Measurements from ENCODE around the gene UBA6. TPM values are rescaled to one million over a fixed set of nuclear protein-coding genes. Genes with fewer than 3 reads are reported as not detected.
A peak's percentile ranks its signal among the peaks of the same experiment; 100 is the strongest.
"Not testable (repeated sequence)": the region's sequence is repeated elsewhere in the genome, so short reads cannot be mapped to it uniquely, and the experiment has no call there.

UBA6 gene
- 24.5 TPM for polyA plus RNA-seq (2012; ENCODE audit: low read depth, missing spikeins)

DNA sequence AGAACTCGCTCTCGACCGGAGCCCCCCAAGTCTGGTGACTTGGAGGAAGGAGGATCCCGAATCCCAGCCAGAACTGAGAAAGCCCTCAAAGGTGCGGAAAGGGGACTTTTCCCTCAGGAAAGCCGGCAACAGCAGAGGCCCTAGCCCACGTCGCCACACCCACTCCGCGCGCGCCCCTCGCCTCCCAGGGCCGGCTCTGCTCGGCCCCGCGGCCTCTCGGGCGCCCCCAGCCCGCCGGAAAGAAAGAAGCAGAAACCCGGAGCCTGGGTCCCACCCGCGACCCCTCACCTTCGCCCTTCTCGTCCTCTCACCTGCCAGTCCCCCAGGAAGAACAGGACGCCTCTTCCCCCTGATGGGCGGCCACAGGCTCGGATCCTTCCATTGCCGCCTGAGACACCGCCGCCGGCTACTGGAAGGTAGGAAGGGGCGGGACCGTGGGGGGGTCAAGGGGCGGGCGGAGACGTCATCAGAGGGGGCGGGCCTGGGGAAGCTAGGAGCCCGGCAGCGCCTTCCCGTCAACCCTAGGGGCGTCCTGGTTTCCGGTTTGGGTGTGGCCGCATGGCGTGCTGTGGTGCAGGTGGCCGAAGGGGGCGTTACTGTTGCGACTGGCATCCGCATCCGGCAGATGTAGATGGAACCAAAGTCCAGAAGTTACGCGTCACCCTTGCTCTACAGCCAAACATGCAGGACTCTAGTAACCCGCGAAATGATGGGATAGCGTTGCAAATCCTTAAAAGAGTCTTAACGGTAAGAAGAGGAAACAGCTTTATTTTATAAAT is at the start of gene UBA6:
Gene UBA6, minus strand, starts transcription at position 418 of the 779 bp plus-strand sequence. Its CDS starts 36 bp downstream, at position 382.
- DNase-seq (ENCODE audit: insufficient read length, low spot score) (peak; percentile 81), FAIRE-seq (peak; percentile 100)
- TF ChIP-seq PAX5 (IDR thresholded peaks at IDR 0.05; ENCODE audit: insufficient read depth, low read length, severe bottlenecking) (no peak), TAF1 (IDR thresholded peaks at IDR 0.05; ENCODE audit: low read depth, low read length) (peak; percentile 68), POLR2AphosphoS5 (IDR thresholded peaks at IDR 0.05; ENCODE audit: low read depth, low read length) (peak; percentile 89; the same call in 1 of the 2 replicates), SPI1 (IDR thresholded peaks at IDR 0.05; ENCODE audit: low read depth, low read length) (no peak), POU2F2 (IDR thresholded peaks at IDR 0.05; ENCODE audit: low read depth, low read length) (peak; percentile 51; the same call in 1 of the 2 replicates), POLR2A (IDR thresholded peaks at IDR 0.05; ENCODE audit: low read depth, low read length) (peak; percentile 87)

DNA sequence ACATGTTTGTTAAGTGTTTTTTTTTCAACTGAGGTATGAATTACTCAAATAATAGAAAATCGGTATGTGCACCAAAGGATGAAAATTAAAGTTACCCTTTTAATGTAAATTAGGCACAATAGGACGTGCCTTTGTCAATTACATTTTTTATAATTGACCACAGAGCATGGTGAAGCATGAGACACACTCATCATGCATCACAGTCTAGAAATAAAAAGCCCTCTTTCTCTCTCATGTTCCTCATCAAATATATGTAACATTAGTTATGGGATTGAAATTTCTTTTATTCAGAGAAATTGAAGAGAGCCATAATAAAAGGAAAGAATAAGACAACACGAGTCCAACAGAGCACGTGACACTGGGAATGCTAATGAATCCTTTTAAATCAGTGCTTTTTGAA is 49.7 kb upstream of the UBA6 start:
- no peak for FAIRE-seq
- no peak for TF ChIP-seq SPI1 (IDR thresholded peaks at IDR 0.05; ENCODE audit: low read depth, low read length)
- no peak for TF ChIP-seq PAX5 (IDR thresholded peaks at IDR 0.05; ENCODE audit: insufficient read depth, low read length, severe bottlenecking)
- TF ChIP-seq POLR2AphosphoS5 (IDR thresholded peaks at IDR 0.05; ENCODE audit: low read depth, low read length): no peak
- TF ChIP-seq TAF1 (IDR thresholded peaks at IDR 0.05; ENCODE audit: low read depth, low read length): no peak
- TF ChIP-seq POLR2A (IDR thresholded peaks at IDR 0.05; ENCODE audit: low read depth, low read length): no peak
- TF ChIP-seq POU2F2 (IDR thresholded peaks at IDR 0.05; ENCODE audit: low read depth, low read length): no peak
- no peak for DNase-seq (ENCODE audit: insufficient read length, low spot score)

DNA sequence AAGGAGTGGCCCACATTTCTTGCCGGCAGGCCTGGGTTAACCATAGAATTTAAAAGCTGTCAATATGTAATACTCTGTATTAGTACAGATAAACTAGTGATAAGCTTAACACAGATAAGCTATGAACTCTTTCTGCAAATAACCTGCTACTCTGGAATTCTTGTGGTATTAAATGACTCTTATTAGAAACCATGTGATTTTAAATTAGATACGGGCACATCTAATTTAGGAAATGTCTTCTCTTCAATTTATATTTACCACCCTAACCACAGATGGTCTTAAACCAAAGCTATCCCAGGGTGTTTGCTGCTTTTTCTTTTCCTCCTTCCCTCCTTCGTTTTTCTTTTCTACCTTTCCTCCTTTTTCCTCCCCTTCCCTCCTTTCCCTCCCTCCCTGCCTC is 48.3 kb upstream of the UBA6 start:
- TF ChIP-seq POLR2A (IDR thresholded peaks at IDR 0.05; ENCODE audit: low read depth, low read length) (no peak), POLR2AphosphoS5 (IDR thresholded peaks at IDR 0.05; ENCODE audit: low read depth, low read length) (no peak), POU2F2 (IDR thresholded peaks at IDR 0.05; ENCODE audit: low read depth, low read length) (no peak), TAF1 (IDR thresholded peaks at IDR 0.05; ENCODE audit: low read depth, low read length) (no peak), PAX5 (IDR thresholded peaks at IDR 0.05; ENCODE audit: insufficient read depth, low read length, severe bottlenecking) (no peak), SPI1 (IDR thresholded peaks at IDR 0.05; ENCODE audit: low read depth, low read length) (no peak)
- DNase-seq (ENCODE audit: insufficient read length, low spot score) (no peak), FAIRE-seq (no peak)

DNA sequence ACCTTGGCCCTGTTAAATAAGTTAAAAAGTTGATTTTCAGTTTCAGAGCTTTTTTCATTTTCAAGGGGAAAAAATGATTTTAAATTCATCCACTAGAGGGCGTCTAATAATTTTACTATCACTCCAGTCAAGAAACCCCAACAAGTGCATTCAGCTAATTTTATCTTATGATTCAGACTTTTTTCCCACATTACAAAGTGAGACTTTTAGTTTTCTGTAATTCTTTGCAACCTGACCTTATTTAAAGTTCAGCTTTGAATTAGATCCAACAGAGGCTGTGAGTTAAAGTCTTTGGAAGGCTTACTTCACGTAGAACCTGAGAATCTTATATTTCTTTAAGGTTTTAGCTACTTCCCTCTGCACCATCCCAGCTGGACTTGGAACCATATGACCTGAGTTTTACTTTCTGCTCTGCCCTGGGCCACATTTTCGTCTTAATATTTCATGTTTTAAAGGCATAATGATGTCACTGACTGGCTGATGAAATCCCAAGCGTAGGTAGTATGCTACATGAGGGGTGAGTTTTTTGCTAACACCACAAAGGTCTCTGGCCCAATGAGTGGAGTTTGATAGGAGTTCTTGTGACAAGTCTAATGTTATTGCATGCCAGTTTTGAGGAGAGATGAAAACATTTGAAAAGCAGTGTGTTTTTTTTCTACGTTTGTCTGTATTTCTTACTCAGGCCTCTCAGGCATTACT is 46.0 kb upstream of the UBA6 start:
- no peak for TF ChIP-seq SPI1 (IDR thresholded peaks at IDR 0.05; ENCODE audit: low read depth, low read length)
- TF ChIP-seq PAX5 (IDR thresholded peaks at IDR 0.05; ENCODE audit: insufficient read depth, low read length, severe bottlenecking): no peak
- no peak for TF ChIP-seq TAF1 (IDR thresholded peaks at IDR 0.05; ENCODE audit: low read depth, low read length)
- no peak for TF ChIP-seq POLR2A (IDR thresholded peaks at IDR 0.05; ENCODE audit: low read depth, low read length)
- no peak for TF ChIP-seq POU2F2 (IDR thresholded peaks at IDR 0.05; ENCODE audit: low read depth, low read length)
- DNase-seq (ENCODE audit: insufficient read length, low spot score) (no peak), FAIRE-seq (no peak)

DNA sequence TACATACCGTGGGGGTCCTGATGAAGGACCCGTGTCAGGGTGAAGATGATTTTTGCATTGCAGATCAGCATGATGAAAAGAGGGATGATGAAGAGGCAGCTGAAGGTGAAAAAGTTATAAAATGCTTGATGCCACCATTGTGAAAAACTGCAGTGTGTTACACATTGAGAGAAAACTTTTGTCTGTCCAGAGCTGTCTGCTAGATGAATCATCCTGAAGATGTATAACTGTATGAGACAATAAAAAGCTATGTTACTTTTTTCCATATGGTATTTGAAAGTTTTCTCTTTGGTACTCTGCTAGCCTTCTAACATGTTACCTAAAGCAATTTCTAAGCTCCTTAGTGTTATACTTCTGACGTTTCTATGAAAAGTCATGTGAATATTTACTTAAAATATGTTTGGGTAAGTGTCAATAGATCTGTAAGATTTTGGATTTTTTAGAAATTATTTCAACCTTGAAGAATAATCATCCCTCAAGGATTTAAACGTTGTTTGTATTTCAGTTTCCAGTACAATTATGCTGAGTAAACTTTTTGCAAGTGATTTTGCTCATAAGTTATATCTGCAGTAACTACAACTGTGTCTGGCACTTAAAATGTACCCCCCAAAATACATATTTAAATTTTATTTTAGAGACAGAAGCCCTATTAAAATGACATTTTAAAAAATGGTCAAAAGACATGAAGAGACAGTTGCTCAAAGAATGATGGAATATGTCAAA is 43.8 kb upstream of the UBA6 start:
- FAIRE-seq (peak; percentile 52), DNase-seq (ENCODE audit: insufficient read length, low spot score) (no peak)
- no peak for TF ChIP-seq PAX5 (IDR thresholded peaks at IDR 0.05; ENCODE audit: insufficient read depth, low read length, severe bottlenecking)
- TF ChIP-seq POLR2A (IDR thresholded peaks at IDR 0.05; ENCODE audit: low read depth, low read length): no peak
- no peak for TF ChIP-seq TAF1 (IDR thresholded peaks at IDR 0.05; ENCODE audit: low read depth, low read length)
- no peak for TF ChIP-seq SPI1 (IDR thresholded peaks at IDR 0.05; ENCODE audit: low read depth, low read length)
- no peak for TF ChIP-seq POU2F2 (IDR thresholded peaks at IDR 0.05; ENCODE audit: low read depth, low read length)
- no peak for TF ChIP-seq POLR2AphosphoS5 (IDR thresholded peaks at IDR 0.05; ENCODE audit: low read depth, low read length)

DNA sequence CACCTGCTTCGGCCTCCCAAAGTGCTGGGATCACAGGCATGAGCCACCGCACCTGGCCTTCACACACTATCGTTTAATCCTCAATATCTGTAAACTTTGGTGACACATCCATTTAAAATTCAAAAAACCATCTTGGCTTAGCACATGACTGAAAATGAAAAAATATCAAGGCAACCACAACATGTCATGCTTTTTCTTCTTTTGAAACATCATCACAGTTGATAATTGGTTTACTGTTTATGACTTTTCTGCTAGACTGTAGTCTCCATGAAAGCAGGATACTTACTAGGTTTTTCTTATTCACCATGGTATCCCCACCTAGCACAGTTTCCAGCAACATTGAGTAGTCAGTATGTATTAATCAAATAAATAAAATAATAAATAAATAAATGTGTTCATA is 42.2 kb upstream of the UBA6 start:
- TF ChIP-seq POLR2A (IDR thresholded peaks at IDR 0.05; ENCODE audit: low read depth, low read length) (no peak), POLR2AphosphoS5 (IDR thresholded peaks at IDR 0.05; ENCODE audit: low read depth, low read length) (no peak), PAX5 (IDR thresholded peaks at IDR 0.05; ENCODE audit: insufficient read depth, low read length, severe bottlenecking) (no peak), TAF1 (IDR thresholded peaks at IDR 0.05; ENCODE audit: low read depth, low read length) (no peak), POU2F2 (IDR thresholded peaks at IDR 0.05; ENCODE audit: low read depth, low read length) (no peak), SPI1 (IDR thresholded peaks at IDR 0.05; ENCODE audit: low read depth, low read length) (no peak)
- no peak for FAIRE-seq
- DNase-seq (ENCODE audit: insufficient read length, low spot score): no peak

DNA sequence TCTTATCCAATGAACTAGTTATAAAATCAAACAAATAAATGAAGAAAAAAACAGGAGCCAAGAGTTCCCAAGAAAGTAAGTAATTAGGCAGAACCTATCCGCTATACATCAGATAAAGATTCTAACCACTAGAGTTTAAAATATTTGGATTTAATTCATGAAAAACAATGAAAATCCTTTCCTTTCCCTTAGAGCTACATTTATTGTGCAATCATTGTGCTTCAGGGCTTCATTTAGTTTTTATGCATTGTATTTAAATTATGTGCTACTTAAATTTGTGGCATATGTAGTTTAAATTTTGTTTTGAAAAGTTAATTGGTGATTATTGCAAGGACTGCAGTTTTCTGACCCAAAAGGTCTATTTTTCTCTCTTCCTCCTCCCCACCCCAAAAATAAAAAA is 35.3 kb upstream of the UBA6 start:
- no peak for FAIRE-seq
- TF ChIP-seq PAX5 (IDR thresholded peaks at IDR 0.05; ENCODE audit: insufficient read depth, low read length, severe bottlenecking): no peak
- TF ChIP-seq POLR2AphosphoS5 (IDR thresholded peaks at IDR 0.05; ENCODE audit: low read depth, low read length): no peak
- TF ChIP-seq POLR2A (IDR thresholded peaks at IDR 0.05; ENCODE audit: low read depth, low read length): no peak
- TF ChIP-seq SPI1 (IDR thresholded peaks at IDR 0.05; ENCODE audit: low read depth, low read length): no peak
- no peak for TF ChIP-seq TAF1 (IDR thresholded peaks at IDR 0.05; ENCODE audit: low read depth, low read length)
- no peak for TF ChIP-seq POU2F2 (IDR thresholded peaks at IDR 0.05; ENCODE audit: low read depth, low read length)
- no peak for DNase-seq (ENCODE audit: insufficient read length, low spot score)

DNA sequence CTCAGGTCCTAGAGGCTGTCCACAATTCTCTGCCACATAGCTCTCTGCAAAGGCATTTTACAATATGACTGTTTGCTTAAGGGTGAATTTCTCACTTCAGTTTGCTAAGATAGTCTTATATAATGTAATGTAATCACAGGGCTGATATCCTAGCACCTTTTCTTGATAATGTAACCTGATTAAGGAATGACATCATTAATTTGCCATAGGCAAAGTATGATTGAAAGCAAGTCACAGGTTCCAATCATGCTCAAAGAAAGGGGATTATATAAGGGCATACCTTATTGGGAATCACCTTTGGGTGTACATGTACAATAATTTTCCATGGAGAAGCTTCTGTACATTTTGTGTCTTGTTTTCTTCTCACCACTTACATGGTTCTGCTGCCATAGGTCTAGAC is 34.4 kb upstream of the UBA6 start:
- FAIRE-seq (no peak), DNase-seq (ENCODE audit: insufficient read length, low spot score) (no peak)
- no peak for TF ChIP-seq POLR2AphosphoS5 (IDR thresholded peaks at IDR 0.05; ENCODE audit: low read depth, low read length)
- TF ChIP-seq SPI1 (IDR thresholded peaks at IDR 0.05; ENCODE audit: low read depth, low read length): no peak
- no peak for TF ChIP-seq POU2F2 (IDR thresholded peaks at IDR 0.05; ENCODE audit: low read depth, low read length)
- no peak for TF ChIP-seq POLR2A (IDR thresholded peaks at IDR 0.05; ENCODE audit: low read depth, low read length)
- no peak for TF ChIP-seq PAX5 (IDR thresholded peaks at IDR 0.05; ENCODE audit: insufficient read depth, low read length, severe bottlenecking)
- no peak for TF ChIP-seq TAF1 (IDR thresholded peaks at IDR 0.05; ENCODE audit: low read depth, low read length)

DNA sequence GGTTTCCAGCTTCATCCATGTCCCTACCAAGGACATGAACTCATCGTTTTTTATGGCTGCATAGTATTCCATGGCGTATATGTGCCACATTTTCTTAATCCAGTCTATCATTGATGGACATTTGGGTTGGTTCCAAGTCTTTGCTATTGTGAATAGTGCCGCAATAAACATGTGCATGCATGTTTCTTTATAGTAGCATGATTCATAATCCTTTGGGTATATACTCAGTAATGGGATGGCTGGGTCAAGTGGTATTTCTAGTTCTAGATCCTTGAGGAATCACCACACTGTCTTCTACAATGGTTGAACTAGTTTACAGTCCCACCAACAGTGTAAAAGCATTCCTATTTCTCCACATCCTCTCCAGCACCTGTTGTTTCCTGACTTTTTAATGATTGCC is 29.6 kb upstream of the UBA6 start:
- FAIRE-seq; DNase-seq (ENCODE audit: insufficient read length, low spot score): not testable (repeated sequence)
